H1 (cell line): ENCODE measurements around the gene ETV2. TPM values are rescaled to one million over a fixed set of nuclear protein-coding genes. Genes with fewer than 3 reads are reported as not detected.

Source experiments
- CTCF ChIA-PET: fragments of 300-600 bp; sonication (Branson Sonifier 250); formaldehyde crosslinking; loops from one replicate; lab custom pipeline; 2021; ENCODE audit not compliant: partially characterized antibody; lab: Charles Lee
- POLR2A ChIA-PET: fragments of 300-600 bp; sonication (Branson Sonifier 250); formaldehyde crosslinking; loops from one replicate; lab custom pipeline; 2021; ENCODE audit warnings: inconsistent platforms; ENCODE audit not compliant: partially characterized antibody; lab: Charles Lee
- DNase-seq, 2 experiments: peaks; one replicate each; pipeline versions ENCODE4 v3.0.0 to v3.0.0-alpha.2; 2010 to 2022; ENCODE audit warnings: low spot score in 2 of 2, low read depth in 1 of 2, mixed read lengths in 1 of 2
- FAIRE-seq: peaks from 2 replicates; lab custom pipeline; 2011; peaks lifted over from hg19 to GRCh38; lab: Jason Lieb, UNC
- H2AFZ ChIP-seq: 2 replicates; pipeline ENCODE4 v1.8.1; 2012; ENCODE audit warnings: low read length, inconsistent platforms
- H2AK5ac ChIP-seq: 2 replicates; pipeline ENCODE4 v1.6.1; 2013; ENCODE audit warnings: low read depth, low read length
- H2BK120ac ChIP-seq: replicated peaks from 2 replicates; pipeline ENCODE3; 2013; ENCODE audit warnings: low read depth, low read length, inconsistent platforms
- H2BK12ac ChIP-seq: 2 replicates; pipeline ENCODE4 v1.6.1; 2013; ENCODE audit warnings: low read depth, low read length
- H2BK15ac ChIP-seq: 2 replicates; pipeline ENCODE4 v1.6.1; 2013; ENCODE audit warnings: low read length
- H2BK20ac ChIP-seq: 2 replicates; pipeline ENCODE4 v1.6.1; 2013; ENCODE audit warnings: low read length
- H2BK5ac ChIP-seq: 2 replicates; pipeline ENCODE4 v1.6.1; 2013; ENCODE audit warnings: low read depth, low read length
- H3K14ac ChIP-seq: 2 replicates; pipeline ENCODE4 v1.6.1; 2013; ENCODE audit warnings: inconsistent platforms; ENCODE audit not compliant: insufficient read length
- H3K18ac ChIP-seq: 2 replicates; pipeline ENCODE4 v1.6.1; 2013; ENCODE audit warnings: low read length; ENCODE audit errors: extremely low read depth
- H3K23ac ChIP-seq: 2 replicates; pipeline ENCODE4 v1.6.1; 2013; ENCODE audit warnings: inconsistent platforms; ENCODE audit not compliant: insufficient read length
- H3K23me2 ChIP-seq: 2 replicates; pipeline ENCODE4 v1.6.1; 2013; ENCODE audit warnings: low read depth, low read length
- H3K27ac ChIP-seq: 2 replicates; pipeline ENCODE4 v1.6.1; 2011; ENCODE audit warnings: low read depth, low read length, inconsistent platforms
- H3K27me3 ChIP-seq, 4 experiments: replicated peaks in 1 of 4; 1 replicate in 1 of 4; 2 replicates in 3 of 4; pipeline versions ENCODE4 v1.6.1 to v1.8.1; 2011 to 2013; ENCODE audit warnings: low read length in 3 of 4, mild to moderate bottlenecking in 3 of 4, inconsistent platforms in 2 of 4, mixed read lengths in 2 of 4, moderate library complexity in 1 of 4; ENCODE audit not compliant: control insufficient read depth in 3 of 4, insufficient read depth in 3 of 4; ENCODE audit errors: extremely low read depth in 1 of 4
- H3K36me3 ChIP-seq, 4 experiments: 2 replicates each; pipeline versions ENCODE4 v1.6.1 to v1.8.1; 2011 to 2013; ENCODE audit warnings: mild to moderate bottlenecking in 4 of 4, low read length in 3 of 4, moderate library complexity in 2 of 4, control low read depth in 1 of 4, inconsistent platforms in 1 of 4; ENCODE audit not compliant: insufficient read depth in 4 of 4, control insufficient read depth in 2 of 4
- H3K4ac ChIP-seq: replicated peaks from 2 replicates; pipeline ENCODE3; 2013; ENCODE audit warnings: low read length, low read depth, mixed read lengths, inconsistent platforms; ENCODE audit not compliant: insufficient read length
- H3K4me1 ChIP-seq, 4 experiments: replicated peaks in 1 of 4; 1 replicate in 1 of 4; 2 replicates in 3 of 4; pipeline versions ENCODE4 v1.6.1 to v1.8.1; 2011 to 2013; ENCODE audit warnings: low read length in 3 of 4, inconsistent platforms in 2 of 4, mixed read lengths in 1 of 4; ENCODE audit not compliant: insufficient read depth in 4 of 4, control insufficient read depth in 3 of 4
- H3K4me2 ChIP-seq, 2 experiments: 2 replicates each; pipeline versions ENCODE4 v1.6.1 to v1.8.1; 2011 to 2013; ENCODE audit warnings: low read depth in 2 of 2, low read length in 2 of 2, control low read depth in 1 of 2, inconsistent platforms in 1 of 2, mild to moderate bottlenecking in 1 of 2; ENCODE audit not compliant: insufficient read depth in 1 of 2
- H3K4me3 ChIP-seq, 4 experiments: fragments of 200-600, 300-600 bp in 1 of 4; sonication (generic), shearing (Covaris generic), sonication (Bioruptor Twin) in 1 of 4; 2 replicates each; pipeline versions ENCODE4 v1.5.1 to v1.8.1; 2011 to 2016; ENCODE audit warnings: low read length in 4 of 4, low read depth in 3 of 4, control low read depth in 2 of 4, inconsistent platforms in 2 of 4, mild to moderate bottlenecking in 2 of 4, mixed read lengths in 1 of 4, moderate library complexity in 1 of 4; ENCODE audit not compliant: insufficient read depth in 2 of 4; ENCODE audit errors: extremely low read depth in 1 of 4
- H3K56ac ChIP-seq: replicated peaks from 2 replicates; pipeline ENCODE3; 2013; ENCODE audit warnings: low read depth, mild to moderate bottlenecking, mixed read lengths, low read length, inconsistent platforms; ENCODE audit not compliant: insufficient read length
- H3K79me1 ChIP-seq: 2 replicates; pipeline ENCODE4 v1.6.1; 2013; ENCODE audit warnings: low read depth, low read length, control low read depth
- H3K79me2 ChIP-seq, 2 experiments: 2 replicates each; pipeline versions ENCODE4 v1.6.1 to v1.8.1; 2012 to 2013; ENCODE audit warnings: low read length in 2 of 2, mild to moderate bottlenecking in 2 of 2, inconsistent platforms in 1 of 2; ENCODE audit not compliant: insufficient read depth in 2 of 2, control insufficient read depth in 1 of 2
- H3K9ac ChIP-seq, 4 experiments: replicated peaks in 1 of 4; 1 replicate in 1 of 4; 2 replicates in 3 of 4; pipeline versions ENCODE4 v1.6.1 to v1.8.1; 2011 to 2013; ENCODE audit warnings: low read depth in 3 of 4, low read length in 3 of 4, control low read depth in 2 of 4, mild to moderate bottlenecking in 2 of 4, moderate library complexity in 2 of 4, inconsistent platforms in 1 of 4; ENCODE audit errors: extremely low read depth in 1 of 4
- H3K9me3 ChIP-seq, 2 experiments: 2 replicates each; pipeline versions ENCODE4 v1.6.1 to v1.8.1; 2012 to 2013; ENCODE audit warnings: mild to moderate bottlenecking in 2 of 2, moderate library complexity in 2 of 2, control low read depth in 1 of 2, inconsistent platforms in 1 of 2, low read depth in 1 of 2, low read length in 1 of 2, mixed read lengths in 1 of 2; ENCODE audit not compliant: insufficient read depth in 2 of 2
- H4K20me1 ChIP-seq, 2 experiments: replicated peaks in 1 of 2; 2 replicates each; pipeline versions ENCODE3 to v1.8.1; 2011 to 2013; ENCODE audit warnings: inconsistent platforms in 2 of 2, low read length in 2 of 2, mild to moderate bottlenecking in 1 of 2; ENCODE audit not compliant: insufficient read depth in 2 of 2, control insufficient read depth in 1 of 2
- H4K5ac ChIP-seq: 2 replicates; pipeline ENCODE4 v1.6.1; 2013; ENCODE audit warnings: low read length, low read depth, mixed read lengths, inconsistent platforms; ENCODE audit not compliant: insufficient read length
- H4K8ac ChIP-seq: 2 replicates; pipeline ENCODE4 v1.8.0; 2013; ENCODE audit warnings: mild to moderate bottlenecking, moderate library complexity, low read length, inconsistent platforms; ENCODE audit not compliant: insufficient read depth; ENCODE audit errors: extremely low read depth
- H4K91ac ChIP-seq: replicated peaks from 2 replicates; pipeline ENCODE3; 2013; ENCODE audit warnings: low read length, mixed read lengths, inconsistent platforms; ENCODE audit not compliant: insufficient read length
- CTCF ChIP-seq, 3 experiments: IDR thresholded peaks; 1 replicate in 2 of 3; 2 replicates in 1 of 3; pipeline versions ENCODE4 v1.5.1 to v1.6.1; 2011; ENCODE audit warnings: low read length in 3 of 3, mild to moderate bottlenecking in 3 of 3, inconsistent platforms in 2 of 3, low read depth in 1 of 3, moderate library complexity in 1 of 3; ENCODE audit not compliant: insufficient read depth in 1 of 3; ENCODE audit errors: control extremely low read depth in 1 of 3
- PHF8 ChIP-seq: fragments of 200-600 bp; sonication (generic); conservative IDR thresholded peaks from 2 replicates; pipeline ENCODE4 v1.7.1; 2012; ENCODE audit warnings: low read depth, mild to moderate bottlenecking, inconsistent platforms, low read length, moderate library complexity
- RAD21 ChIP-seq, 2 experiments: IDR thresholded peaks in 1 of 2; conservative IDR thresholded peaks in 1 of 2; 2 replicates each; pipeline ENCODE4 v1.6.1; 2011; ENCODE audit warnings: low read depth in 2 of 2, low read length in 2 of 2, improper control_type of control experiment in 1 of 2, inconsistent platforms in 1 of 2, mild to moderate bottlenecking in 1 of 2, moderate library complexity in 1 of 2
- WGBS, 2 experiments: shearing (Covaris generic) in 1 of 2; methylation state at CpG; one replicate each; pipeline versions ENCODE4 v1.1.6 to v1.1.7; 2013 to 2015; ENCODE audit warnings: low lambda C conversion rate in 2 of 2, mixed read lengths in 2 of 2, inconsistent platforms in 1 of 2, low coverage in 1 of 2, missing lambda C conversion rate in 1 of 2; ENCODE audit not compliant: insufficient replicate concordance in 2 of 2, insufficient coverage in 1 of 2, insufficient read length in 1 of 2; ENCODE audit errors: extremely low coverage in 1 of 2, missing lambda C conversion rate in 1 of 2; 5-methylcytosine and 5-hydroxymethylcytosine counted together
- polyA plus RNA-seq, 7 experiments: library from polyadenylated mRNA; depleted of rRNA in 3 of 7; stranded (reverse) in 5 of 7; unstranded in 2 of 7; fragments of >200 nt in 5 of 7; fragments of 200-250 nt in 2 of 7; gene quantifications; 1 replicate in 5 of 7; 2 replicates in 1 of 7; 4 replicates in 1 of 7; pipeline versions ENCODE4 v1.2.1 to v1.2.3, GENCODE V29; 2011 to 2013; ENCODE audit warnings: missing spikeins in 2 of 7, mixed read lengths in 2 of 7
- total RNA-seq: library from RNA; stranded (reverse); fragmentation: NEBNext Ultra II Directional; extraction: Animal tissue kit (Norgen Biotek cat#: 25700); gene quantifications from 2 replicates; pipeline ENCODE4 v1.2.1, GENCODE V29; 2021

ETV2 gene
- total and polyA plus RNA-seq, 2 of the 8 experiments (the other 6 are each of a cell fraction or from before 2014, with no cell fraction given): 0.88 to 1.3 TPM

- Histone ChIP-seq H4K20me1 (no peaks in the 10 kb centered on the region), H4K91ac (no peak overlapping the region), H3K79me2 (no peaks in the 10 kb centered on the region), H2AK5ac (no peak overlapping the region), H4K5ac (no peak overlapping the region), H3K56ac (no peak overlapping the region), H3K4me2 (no peak overlapping the region), H2BK120ac (no peak overlapping the region), H2AFZ (peak overlapping the region; percentile 55; the same call in 1 of the 2 replicates), H2BK20ac (no peak overlapping the region), H3K4me3 (no peak overlapping the region), H2BK5ac (no peak overlapping the region), H3K27me3 (no peaks in the 10 kb centered on the region; a peak in 1 of 7 replicates), H2BK12ac (no peak overlapping the region), H4K8ac (no peak overlapping the region), H3K14ac (no peak overlapping the region), H3K27ac (no peak overlapping the region), H3K4ac (no peak overlapping the region), H3K9me3 (no peaks in the 10 kb centered on the region), H3K23ac (no peak overlapping the region), H3K23me2 (no peaks in the 10 kb centered on the region), H2BK15ac (0 out of 2 replicates have a peak overlapping the region, but pooled peaks have one; percentile 72), H3K36me3 (no peaks in the 10 kb centered on the region), H3K9ac (no peak overlapping the region), H3K18ac (no peak overlapping the region), H3K79me1 (no peaks in the 10 kb centered on the region), H3K4me1 (no peaks in the 10 kb centered on the region)
- FAIRE-seq (peak; percentile 90), DNase-seq (peak; percentile 15 to 53)
- POLR2A ChIA-PET: interaction anchor here (0.6 to 1.8 kb wide), 7 partner anchors 31 to 240 kb away, joined by 3 to 5 read pairs (median 3); no protein-coding TSS in a partner anchor
- 42% methylated on average over 8 of the region's 8 CpGs; no CpG with 5 or more reads in 1 of the 2 experiments for WGBS, 2 experiments
- TF ChIP-seq RAD21 (IDR thresholded peaks at IDR 0.05 in 1 of 2, conservative IDR thresholded peaks at IDR 0.05 in 1 of 2; ENCODE audit: low read depth in 2 of 2, low read length in 2 of 2): peak; percentile 87 to 89
- TF ChIP-seq CTCF (IDR thresholded peaks at IDR 0.05; ENCODE audit: control extremely low read depth in 1 of 3, insufficient read depth in 1 of 3, low read depth in 1 of 3, low read length in 3 of 3): peak; percentile 33 to 84 (median 77)
- no peak for TF ChIP-seq PHF8
- CTCF ChIA-PET: interaction anchor here (0.6 to 10.2 kb wide), 38 partner anchors 8 to 239 kb away, joined by 3 to 90 read pairs (median 5); partner anchors contain the start of genes ATP4A, DMKN and HAUS5
Measured at GRCh38 chr19:35592226-35592625, 49.3 kb upstream of the ETV2 start.
